ENCODE results near the gene SVBP.
"Not testable (repeated sequence)": the region's sequence is repeated elsewhere in the genome, so short reads cannot be mapped to it uniquely, and the experiment has no call there.

- TF ChIP-seq CTCF (IDR thresholded peaks at IDR 0.05; ENCODE audit: control extremely low read depth in 1 of 3, insufficient read depth in 1 of 3, low read depth in 1 of 3, low read length in 3 of 3); CHD7 (IDR thresholded peaks at IDR 0.05; ENCODE audit: insufficient replicate concordance, low read length); EP300 (IDR thresholded peaks at IDR 0.05; ENCODE audit: borderline replicate concordance in 1 of 2, low read depth in 2 of 2, low read length in 2 of 2); JUN (IDR thresholded peaks at IDR 0.05; ENCODE audit: low read depth, low read length); POLR2A (IDR thresholded peaks at IDR 0.05; ENCODE audit: control extremely low read depth in 1 of 2, low read depth in 2 of 2, low read length in 2 of 2): not testable (repeated sequence)
- TF ChIP-seq, protein P1, sequence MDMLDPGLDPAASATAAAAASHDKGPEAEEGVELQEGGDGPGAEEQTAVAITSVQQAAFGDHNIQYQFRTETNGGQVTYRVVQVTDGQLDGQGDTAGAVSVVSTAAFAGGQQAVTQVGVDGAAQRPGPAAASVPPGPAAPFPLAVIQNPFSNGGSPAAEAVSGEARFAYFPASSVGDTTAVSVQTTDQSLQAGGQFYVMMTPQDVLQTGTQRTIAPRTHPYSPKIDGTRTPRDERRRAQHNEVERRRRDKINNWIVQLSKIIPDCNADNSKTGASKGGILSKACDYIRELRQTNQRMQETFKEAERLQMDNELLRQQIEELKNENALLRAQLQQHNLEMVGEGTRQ (IDR thresholded peaks at IDR 0.05; ENCODE audit: low read length) = not testable (repeated sequence)
- TF ChIP-seq, protein P2, sequence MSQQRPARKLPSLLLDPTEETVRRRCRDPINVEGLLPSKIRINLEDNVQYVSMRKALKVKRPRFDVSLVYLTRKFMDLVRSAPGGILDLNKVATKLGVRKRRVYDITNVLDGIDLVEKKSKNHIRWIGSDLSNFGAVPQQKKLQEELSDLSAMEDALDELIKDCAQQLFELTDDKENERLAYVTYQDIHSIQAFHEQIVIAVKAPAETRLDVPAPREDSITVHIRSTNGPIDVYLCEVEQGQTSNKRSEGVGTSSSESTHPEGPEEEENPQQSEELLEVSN (IDR thresholded peaks at IDR 0.05) = not testable (repeated sequence)
- TF ChIP-seq, protein P3, sequence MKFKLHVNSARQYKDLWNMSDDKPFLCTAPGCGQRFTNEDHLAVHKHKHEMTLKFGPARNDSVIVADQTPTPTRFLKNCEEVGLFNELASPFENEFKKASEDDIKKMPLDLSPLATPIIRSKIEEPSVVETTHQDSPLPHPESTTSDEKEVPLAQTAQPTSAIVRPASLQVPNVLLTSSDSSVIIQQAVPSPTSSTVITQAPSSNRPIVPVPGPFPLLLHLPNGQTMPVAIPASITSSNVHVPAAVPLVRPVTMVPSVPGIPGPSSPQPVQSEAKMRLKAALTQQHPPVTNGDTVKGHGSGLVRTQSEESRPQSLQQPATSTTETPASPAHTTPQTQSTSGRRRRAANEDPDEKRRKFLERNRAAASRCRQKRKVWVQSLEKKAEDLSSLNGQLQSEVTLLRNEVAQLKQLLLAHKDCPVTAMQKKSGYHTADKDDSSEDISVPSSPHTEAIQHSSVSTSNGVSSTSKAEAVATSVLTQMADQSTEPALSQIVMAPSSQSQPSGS (IDR thresholded peaks at IDR 0.05; ENCODE audit: low read length) = not testable (repeated sequence)
Measured at GRCh38 chr1:42856554-42856953, 39.4 kb upstream of the SVBP start.

Data from H1 (cell line).